Colonic mucosa (tissue), 4 donors: Measurements from ENCODE around the gene INTS13. TPM values are rescaled to one million over a fixed set of nuclear protein-coding genes. Genes with fewer than 3 reads are reported as not detected.
"Not testable (repeated sequence)": the region's sequence is repeated elsewhere in the genome, so short reads cannot be mapped to it uniquely, and the experiment has no call there.

Experiments used
- DNase-seq: peaks from one replicate; pipeline ENCODE4 v3.0.0-alpha.2; 2020
- H3K27ac ChIP-seq: fragments of 200-600 bp; one replicate; pipeline ENCODE4 v1.8.0; 2021
- H3K27me3 ChIP-seq: fragments of 200-600 bp; one replicate; pipeline ENCODE4 v1.8.0; 2021
- H3K36me3 ChIP-seq: fragments of 200-600 bp; one replicate; pipeline ENCODE4 v1.8.0; 2021
- H3K4me1 ChIP-seq: fragments of 200-600 bp; one replicate; pipeline ENCODE4 v1.8.0; 2021; ENCODE audit warnings: mild to moderate bottlenecking
- H3K4me3 ChIP-seq: fragments of 200-600 bp; one replicate; pipeline ENCODE4 v1.8.0; 2021
- H3K9ac ChIP-seq, 2 donors: one replicate each; pipeline ENCODE4 v1.7.0; 2013; ENCODE audit warnings: control low read depth in 2 of 2, low read depth in 2 of 2, low read length in 2 of 2
- H3K9me3 ChIP-seq: fragments of 200-600 bp; one replicate; pipeline ENCODE4 v1.8.0; 2021
- intact Hi-C: fragments of 100-400 bp; cut with DNase I; formaldehyde crosslinking; loops from one replicate; pipeline ENCODE4 v1.14.1; 2022
- total RNA-seq, 2 donors: library from RNA; stranded (reverse); fragmentation: NEBNext Ultra II Directional in 1 of 2; extraction: Animal tissue kit (Norgen Biotek cat#: 25700) in 1 of 2; gene quantifications; one replicate each; pipeline ENCODE4 v1.2.1, GENCODE V29; 2021
- TF ChIP-seq, protein P1 (sequence below): fragments of 200-600 bp; IDR thresholded peaks from one replicate; pipeline ENCODE4 v1.8.0; 2022; ENCODE audit warnings: antibody characterized with exemption, mild to moderate bottlenecking
- donor health status: healthy.
- donor health status: DM: no; HTN: no; CAD: no.
- donor health status: DM: no; HTN: no; CAD: no.

INTS13 gene
- total RNA-seq, 2 donors from 2014 or later: 15.8 to 17.9 TPM

DNA sequence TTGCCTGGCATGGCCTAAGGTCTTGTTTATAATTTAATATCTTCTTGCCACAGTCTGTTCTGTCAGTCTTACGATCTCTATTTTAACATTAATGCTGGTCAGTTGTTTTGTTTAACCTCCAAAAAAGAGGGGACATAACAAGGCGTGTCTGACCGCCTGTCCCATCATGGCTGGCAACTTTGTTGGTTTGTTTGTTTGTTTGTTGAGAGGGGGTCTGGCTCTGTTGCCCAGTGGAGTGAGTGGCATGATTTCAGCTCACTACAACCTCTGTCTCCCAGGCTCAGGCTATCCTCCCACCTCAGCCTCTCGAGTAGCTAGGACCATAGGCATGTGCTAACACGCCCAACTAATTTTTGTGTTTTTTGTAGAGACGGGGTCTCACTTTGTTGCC is 68.7 kb downstream of the INTS13 start:
- peaks cover 3% of the 10 kb centered on the region for H3K4me1 ChIP-seq
- H3K9me3 ChIP-seq: no peaks in the 10 kb centered on the region
- H3K27ac ChIP-seq: no peak overlapping the region
- H3K4me3 ChIP-seq: no peak overlapping the region
- TF ChIP-seq, protein P1, sequence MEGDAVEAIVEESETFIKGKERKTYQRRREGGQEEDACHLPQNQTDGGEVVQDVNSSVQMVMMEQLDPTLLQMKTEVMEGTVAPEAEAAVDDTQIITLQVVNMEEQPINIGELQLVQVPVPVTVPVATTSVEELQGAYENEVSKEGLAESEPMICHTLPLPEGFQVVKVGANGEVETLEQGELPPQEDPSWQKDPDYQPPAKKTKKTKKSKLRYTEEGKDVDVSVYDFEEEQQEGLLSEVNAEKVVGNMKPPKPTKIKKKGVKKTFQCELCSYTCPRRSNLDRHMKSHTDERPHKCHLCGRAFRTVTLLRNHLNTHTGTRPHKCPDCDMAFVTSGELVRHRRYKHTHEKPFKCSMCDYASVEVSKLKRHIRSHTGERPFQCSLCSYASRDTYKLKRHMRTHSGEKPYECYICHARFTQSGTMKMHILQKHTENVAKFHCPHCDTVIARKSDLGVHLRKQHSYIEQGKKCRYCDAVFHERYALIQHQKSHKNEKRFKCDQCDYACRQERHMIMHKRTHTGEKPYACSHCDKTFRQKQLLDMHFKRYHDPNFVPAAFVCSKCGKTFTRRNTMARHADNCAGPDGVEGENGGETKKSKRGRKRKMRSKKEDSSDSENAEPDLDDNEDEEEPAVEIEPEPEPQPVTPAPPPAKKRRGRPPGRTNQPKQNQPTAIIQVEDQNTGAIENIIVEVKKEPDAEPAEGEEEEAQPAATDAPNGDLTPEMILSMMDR: no peak
- no peak overlapping the region for H3K9ac ChIP-seq
- H3K27me3 ChIP-seq: no peaks in the 10 kb centered on the region
- DNase-seq: no peak
- intact Hi-C loops: no loop called here
- no peaks in the 10 kb centered on the region for H3K36me3 ChIP-seq

DNA sequence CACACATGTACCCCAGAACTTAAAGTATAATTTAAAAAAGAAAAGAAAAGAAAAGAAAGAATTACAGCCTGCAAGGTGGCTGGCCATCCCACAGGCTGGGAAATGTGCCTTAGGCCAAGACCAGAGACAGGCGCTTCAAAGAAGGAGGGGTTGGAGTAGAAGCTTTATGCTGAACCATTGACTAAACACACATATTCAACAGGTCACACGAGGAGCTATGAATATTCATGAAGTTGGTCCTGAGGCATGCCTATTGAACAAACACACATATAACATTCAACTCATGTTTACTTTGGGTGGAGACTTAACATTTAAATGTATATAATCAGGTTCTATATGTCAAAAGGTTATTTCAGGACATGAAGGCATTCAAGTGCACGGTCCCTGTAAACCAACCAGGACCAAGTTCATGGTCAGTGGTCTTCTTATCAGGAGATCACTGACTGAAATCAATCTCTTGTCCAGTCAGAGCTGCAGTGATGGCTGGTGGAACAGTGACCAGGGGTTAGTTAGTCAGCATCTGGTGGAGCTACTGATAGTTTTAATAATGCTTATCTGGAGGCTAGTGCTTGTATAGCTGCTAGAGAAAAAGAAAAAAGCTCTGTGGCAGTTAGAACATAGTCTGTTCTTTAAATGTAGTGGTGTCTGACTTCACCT is 69.2 kb downstream of the INTS13 start:
- Histone ChIP-seq H3K27ac (no peak overlapping the region), H3K9me3 (no peaks in the 10 kb centered on the region), H3K9ac (no peak overlapping the region), H3K4me3 (no peak overlapping the region), H3K4me1 (peaks cover 3% of the 10 kb centered on the region), H3K36me3 (no peaks in the 10 kb centered on the region), H3K27me3 (no peaks in the 10 kb centered on the region)
- intact Hi-C loops: no loop called here
- TF ChIP-seq, protein P1: no peak
- no peak for DNase-seq

DNA sequence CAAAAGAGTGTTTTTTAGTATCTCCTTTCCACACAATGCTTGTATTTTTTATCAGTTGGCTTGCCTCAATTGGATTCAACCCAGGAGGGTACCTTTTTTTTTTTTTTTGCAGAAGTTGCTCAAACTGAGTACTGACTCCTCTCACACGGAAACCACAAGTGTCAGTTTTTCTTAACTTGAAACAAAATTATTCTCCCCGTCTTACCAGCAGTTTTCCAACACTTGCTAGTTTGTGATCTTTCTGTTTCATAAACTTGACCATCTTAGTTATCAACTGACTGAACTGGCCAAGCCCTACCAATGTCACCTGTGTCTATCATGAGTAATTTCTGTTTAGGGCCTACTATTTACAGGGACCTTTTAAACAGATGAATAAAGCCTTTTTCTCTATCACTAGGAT is 70.7 kb downstream of the INTS13 start:
- TF ChIP-seq, protein P1: no peak
- intact Hi-C loops: no loop called here

DNA sequence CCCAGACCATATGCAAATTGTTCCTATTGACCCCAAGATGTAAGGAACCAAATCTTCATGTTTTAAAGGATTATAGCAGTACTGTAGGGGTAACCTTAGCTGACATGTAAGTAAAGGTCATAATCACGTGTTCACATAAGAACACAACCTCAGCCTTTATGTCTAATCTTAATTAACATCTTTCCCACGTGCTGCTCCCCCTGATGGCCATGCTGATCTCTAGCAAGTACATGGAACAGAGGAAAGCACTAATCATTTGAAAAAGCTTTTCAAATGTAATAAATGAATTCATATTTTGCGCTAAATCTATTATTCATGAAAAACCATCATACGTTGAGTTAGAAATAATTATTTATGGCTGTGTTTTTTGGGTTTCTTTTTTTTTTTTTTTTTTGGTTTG is 74.3 kb downstream of the INTS13 start:
- TF ChIP-seq, protein P1: no peak
- Histone ChIP-seq H3K4me1 (no peaks in the 10 kb centered on the region), H3K9me3 (no peaks in the 10 kb centered on the region), H3K9ac (no peak overlapping the region), H3K27ac (no peak overlapping the region), H3K4me3 (no peak overlapping the region), H3K27me3 (no peaks in the 10 kb centered on the region), H3K36me3 (no peaks in the 10 kb centered on the region)
- DNase-seq: no peak
- intact Hi-C loops: no loop called here

More for the DNA sequence above, 70.7 kb downstream of the INTS13 start:
- no peaks in the 10 kb centered on the region for H3K9me3 ChIP-seq
- H3K9ac ChIP-seq: no peak overlapping the region
- no peak for DNase-seq
- H3K27me3 ChIP-seq: no peaks in the 10 kb centered on the region
- H3K4me1 ChIP-seq: peaks cover 3% of the 10 kb centered on the region
- no peak overlapping the region for H3K4me3 ChIP-seq
- no peaks in the 10 kb centered on the region for H3K36me3 ChIP-seq
- no peak overlapping the region for H3K27ac ChIP-seq

DNA sequence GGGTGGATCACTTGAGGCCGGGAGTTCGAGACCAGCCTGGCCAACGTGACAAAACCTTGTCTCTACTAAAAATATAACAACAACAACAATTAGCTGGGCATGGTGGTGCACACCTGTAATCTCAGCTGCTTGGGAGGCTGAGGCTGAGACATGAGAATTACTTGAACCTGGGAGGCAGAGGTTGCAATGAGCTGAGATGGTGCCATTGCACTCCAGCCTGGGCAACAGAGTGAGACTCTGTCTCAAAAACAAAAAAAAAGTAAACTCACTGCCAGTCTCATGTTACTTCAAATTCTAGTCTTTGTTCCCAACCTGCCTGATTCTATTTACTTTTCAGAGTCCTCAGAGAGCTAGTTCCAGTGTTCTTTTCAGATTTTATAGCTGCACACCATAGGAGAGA is 75.0 kb downstream of the INTS13 start:
- DNase-seq, H3K27ac ChIP-seq, intact Hi-C loops, H3K4me1 ChIP-seq, H3K9ac ChIP-seq, H3K36me3 ChIP-seq, H3K9me3 ChIP-seq, H3K27me3 ChIP-seq, H3K4me3 ChIP-seq: not testable (repeated sequence)

DNA sequence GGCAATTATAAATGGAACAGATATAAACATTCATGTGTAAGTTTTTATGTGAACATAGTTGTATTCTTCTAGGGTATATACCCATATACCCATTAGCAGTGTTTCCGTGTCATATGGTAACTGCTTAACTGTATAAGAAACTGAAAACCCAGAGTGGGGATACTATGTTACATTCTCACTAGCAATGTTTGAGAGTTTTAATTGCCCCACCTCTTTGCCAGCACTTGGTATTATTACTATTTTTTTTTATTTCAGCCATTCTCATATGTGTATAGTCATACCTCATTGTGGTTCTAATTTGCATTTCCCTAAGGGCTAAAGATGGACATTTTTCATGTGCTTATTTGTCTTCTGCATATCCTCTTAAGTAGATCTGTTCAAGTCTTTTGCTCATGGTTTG is 76.1 kb downstream of the INTS13 start:
- Histone ChIP-seq H3K9me3 (no peaks in the 10 kb centered on the region), H3K4me1 (no peaks in the 10 kb centered on the region), H3K36me3 (no peaks in the 10 kb centered on the region), H3K4me3 (no peak overlapping the region), H3K27ac (no peak overlapping the region), H3K9ac (no peak overlapping the region), H3K27me3 (no peaks in the 10 kb centered on the region)
- TF ChIP-seq, protein P1: no peak
- intact Hi-C loops: no loop called here
- no peak for DNase-seq
